H1 (cell line): ENCODE data around the gene RELL2. TPM values are rescaled to one million over a fixed set of nuclear protein-coding genes. Genes with fewer than 3 reads are reported as not detected.

Experiments used
- CTCF ChIA-PET: fragments of 300-600 bp; sonication (Branson Sonifier 250); formaldehyde crosslinking; loops from one replicate; lab custom pipeline; 2021; ENCODE audit not compliant: partially characterized antibody; lab: Charles Lee
- POLR2A ChIA-PET: fragments of 300-600 bp; sonication (Branson Sonifier 250); formaldehyde crosslinking; loops from one replicate; lab custom pipeline; 2021; ENCODE audit warnings: inconsistent platforms; ENCODE audit not compliant: partially characterized antibody; lab: Charles Lee
- DNase-seq, 2 experiments: peaks; one replicate each; pipeline versions ENCODE4 v3.0.0 to v3.0.0-alpha.2; 2010 to 2022; ENCODE audit warnings: low spot score in 2 of 2, low read depth in 1 of 2, mixed read lengths in 1 of 2
- FAIRE-seq: peaks from 2 replicates; lab custom pipeline; 2011; peaks lifted over from hg19 to GRCh38; lab: Jason Lieb, UNC
- H2AFZ ChIP-seq: 2 replicates; pipeline ENCODE4 v1.8.1; 2012; ENCODE audit warnings: low read length, inconsistent platforms
- H2AK5ac ChIP-seq: 2 replicates; pipeline ENCODE4 v1.6.1; 2013; ENCODE audit warnings: low read depth, low read length
- H2BK120ac ChIP-seq: replicated peaks from 2 replicates; pipeline ENCODE3; 2013; ENCODE audit warnings: low read depth, low read length, inconsistent platforms
- H2BK12ac ChIP-seq: 2 replicates; pipeline ENCODE4 v1.6.1; 2013; ENCODE audit warnings: low read depth, low read length
- H2BK15ac ChIP-seq: 2 replicates; pipeline ENCODE4 v1.6.1; 2013; ENCODE audit warnings: low read length
- H2BK20ac ChIP-seq: 2 replicates; pipeline ENCODE4 v1.6.1; 2013; ENCODE audit warnings: low read length
- H2BK5ac ChIP-seq: 2 replicates; pipeline ENCODE4 v1.6.1; 2013; ENCODE audit warnings: low read depth, low read length
- H3K14ac ChIP-seq: 2 replicates; pipeline ENCODE4 v1.6.1; 2013; ENCODE audit warnings: inconsistent platforms; ENCODE audit not compliant: insufficient read length
- H3K18ac ChIP-seq: 2 replicates; pipeline ENCODE4 v1.6.1; 2013; ENCODE audit warnings: low read length; ENCODE audit errors: extremely low read depth
- H3K23ac ChIP-seq: 2 replicates; pipeline ENCODE4 v1.6.1; 2013; ENCODE audit warnings: inconsistent platforms; ENCODE audit not compliant: insufficient read length
- H3K23me2 ChIP-seq: 2 replicates; pipeline ENCODE4 v1.6.1; 2013; ENCODE audit warnings: low read depth, low read length
- H3K27ac ChIP-seq: 2 replicates; pipeline ENCODE4 v1.6.1; 2011; ENCODE audit warnings: low read depth, low read length, inconsistent platforms
- H3K27me3 ChIP-seq, 4 experiments: replicated peaks in 1 of 4; 1 replicate in 1 of 4; 2 replicates in 3 of 4; pipeline versions ENCODE4 v1.6.1 to v1.8.1; 2011 to 2013; ENCODE audit warnings: low read length in 3 of 4, mild to moderate bottlenecking in 3 of 4, inconsistent platforms in 2 of 4, mixed read lengths in 2 of 4, moderate library complexity in 1 of 4; ENCODE audit not compliant: control insufficient read depth in 3 of 4, insufficient read depth in 3 of 4; ENCODE audit errors: extremely low read depth in 1 of 4
- H3K36me3 ChIP-seq, 4 experiments: 2 replicates each; pipeline versions ENCODE4 v1.6.1 to v1.8.1; 2011 to 2013; ENCODE audit warnings: mild to moderate bottlenecking in 4 of 4, low read length in 3 of 4, moderate library complexity in 2 of 4, control low read depth in 1 of 4, inconsistent platforms in 1 of 4; ENCODE audit not compliant: insufficient read depth in 4 of 4, control insufficient read depth in 2 of 4
- H3K4ac ChIP-seq: replicated peaks from 2 replicates; pipeline ENCODE3; 2013; ENCODE audit warnings: low read length, low read depth, mixed read lengths, inconsistent platforms; ENCODE audit not compliant: insufficient read length
- H3K4me1 ChIP-seq, 4 experiments: replicated peaks in 1 of 4; 1 replicate in 1 of 4; 2 replicates in 3 of 4; pipeline versions ENCODE4 v1.6.1 to v1.8.1; 2011 to 2013; ENCODE audit warnings: low read length in 3 of 4, inconsistent platforms in 2 of 4, mixed read lengths in 1 of 4; ENCODE audit not compliant: insufficient read depth in 4 of 4, control insufficient read depth in 3 of 4
- H3K4me2 ChIP-seq, 2 experiments: 2 replicates each; pipeline versions ENCODE4 v1.6.1 to v1.8.1; 2011 to 2013; ENCODE audit warnings: low read depth in 2 of 2, low read length in 2 of 2, control low read depth in 1 of 2, inconsistent platforms in 1 of 2, mild to moderate bottlenecking in 1 of 2; ENCODE audit not compliant: insufficient read depth in 1 of 2
- H3K4me3 ChIP-seq, 4 experiments: fragments of 200-600, 300-600 bp in 1 of 4; sonication (generic), shearing (Covaris generic), sonication (Bioruptor Twin) in 1 of 4; 2 replicates each; pipeline versions ENCODE4 v1.5.1 to v1.8.1; 2011 to 2016; ENCODE audit warnings: low read length in 4 of 4, low read depth in 3 of 4, control low read depth in 2 of 4, inconsistent platforms in 2 of 4, mild to moderate bottlenecking in 2 of 4, mixed read lengths in 1 of 4, moderate library complexity in 1 of 4; ENCODE audit not compliant: insufficient read depth in 2 of 4; ENCODE audit errors: extremely low read depth in 1 of 4
- H3K56ac ChIP-seq: replicated peaks from 2 replicates; pipeline ENCODE3; 2013; ENCODE audit warnings: low read depth, mild to moderate bottlenecking, mixed read lengths, low read length, inconsistent platforms; ENCODE audit not compliant: insufficient read length
- H3K79me1 ChIP-seq: 2 replicates; pipeline ENCODE4 v1.6.1; 2013; ENCODE audit warnings: low read depth, low read length, control low read depth
- H3K79me2 ChIP-seq, 2 experiments: 2 replicates each; pipeline versions ENCODE4 v1.6.1 to v1.8.1; 2012 to 2013; ENCODE audit warnings: low read length in 2 of 2, mild to moderate bottlenecking in 2 of 2, inconsistent platforms in 1 of 2; ENCODE audit not compliant: insufficient read depth in 2 of 2, control insufficient read depth in 1 of 2
- H3K9ac ChIP-seq, 4 experiments: replicated peaks in 1 of 4; 1 replicate in 1 of 4; 2 replicates in 3 of 4; pipeline versions ENCODE4 v1.6.1 to v1.8.1; 2011 to 2013; ENCODE audit warnings: low read depth in 3 of 4, low read length in 3 of 4, control low read depth in 2 of 4, mild to moderate bottlenecking in 2 of 4, moderate library complexity in 2 of 4, inconsistent platforms in 1 of 4; ENCODE audit errors: extremely low read depth in 1 of 4
- H3K9me3 ChIP-seq, 2 experiments: 2 replicates each; pipeline versions ENCODE4 v1.6.1 to v1.8.1; 2012 to 2013; ENCODE audit warnings: mild to moderate bottlenecking in 2 of 2, moderate library complexity in 2 of 2, control low read depth in 1 of 2, inconsistent platforms in 1 of 2, low read depth in 1 of 2, low read length in 1 of 2, mixed read lengths in 1 of 2; ENCODE audit not compliant: insufficient read depth in 2 of 2
- H4K20me1 ChIP-seq, 2 experiments: replicated peaks in 1 of 2; 2 replicates each; pipeline versions ENCODE3 to v1.8.1; 2011 to 2013; ENCODE audit warnings: inconsistent platforms in 2 of 2, low read length in 2 of 2, mild to moderate bottlenecking in 1 of 2; ENCODE audit not compliant: insufficient read depth in 2 of 2, control insufficient read depth in 1 of 2
- H4K5ac ChIP-seq: 2 replicates; pipeline ENCODE4 v1.6.1; 2013; ENCODE audit warnings: low read length, low read depth, mixed read lengths, inconsistent platforms; ENCODE audit not compliant: insufficient read length
- H4K8ac ChIP-seq: 2 replicates; pipeline ENCODE4 v1.8.0; 2013; ENCODE audit warnings: mild to moderate bottlenecking, moderate library complexity, low read length, inconsistent platforms; ENCODE audit not compliant: insufficient read depth; ENCODE audit errors: extremely low read depth
- H4K91ac ChIP-seq: replicated peaks from 2 replicates; pipeline ENCODE3; 2013; ENCODE audit warnings: low read length, mixed read lengths, inconsistent platforms; ENCODE audit not compliant: insufficient read length
- CEBPB ChIP-seq: IDR thresholded peaks from 2 replicates; pipeline ENCODE4 v1.6.1; 2012; ENCODE audit warnings: low read depth, low read length
- CHD1 ChIP-seq: IDR thresholded peaks from 2 replicates; pipeline ENCODE4 v1.6.1; 2012; ENCODE audit warnings: low read depth, low read length, improper control_type of control experiment
- CREB1 ChIP-seq: IDR thresholded peaks from 2 replicates; pipeline ENCODE4 v1.6.1; 2012; ENCODE audit warnings: inconsistent platforms
- HDAC2 ChIP-seq, 2 experiments: fragments of 300-600 bp in 1 of 2; sonication (generic) in 1 of 2; IDR thresholded peaks; 2 replicates each; pipeline ENCODE4 v1.6.1; 2011 to 2012; ENCODE audit warnings: low read depth in 2 of 2, low read length in 2 of 2, mild to moderate bottlenecking in 2 of 2, moderate library complexity in 2 of 2, borderline replicate concordance in 1 of 2, inconsistent platforms in 1 of 2
- KDM1A ChIP-seq: fragments of 200-600, 300-600 bp; sonication (generic); IDR thresholded peaks from 2 replicates; pipeline ENCODE4 v1.7.1; 2016; ENCODE audit warnings: mild to moderate bottlenecking, low read length, borderline replicate concordance
- KDM4A ChIP-seq: IDR thresholded peaks from one replicate; pipeline ENCODE4 v1.7.1; 2012; ENCODE audit warnings: low read depth, mild to moderate bottlenecking, moderate library complexity, low read length, inconsistent platforms; ENCODE audit not compliant: severe bottlenecking
- PHF8 ChIP-seq: fragments of 200-600 bp; sonication (generic); conservative IDR thresholded peaks from 2 replicates; pipeline ENCODE4 v1.7.1; 2012; ENCODE audit warnings: low read depth, mild to moderate bottlenecking, inconsistent platforms, low read length, moderate library complexity
- POLR2A ChIP-seq, 2 experiments: IDR thresholded peaks; 1 replicate in 1 of 2; 2 replicates in 1 of 2; pipeline ENCODE4 v1.6.1; 2011; ENCODE audit warnings: low read depth in 2 of 2, low read length in 2 of 2, mild to moderate bottlenecking in 2 of 2; ENCODE audit errors: control extremely low read depth in 1 of 2
- RAD21 ChIP-seq, 2 experiments: IDR thresholded peaks in 1 of 2; conservative IDR thresholded peaks in 1 of 2; 2 replicates each; pipeline ENCODE4 v1.6.1; 2011; ENCODE audit warnings: low read depth in 2 of 2, low read length in 2 of 2, improper control_type of control experiment in 1 of 2, inconsistent platforms in 1 of 2, mild to moderate bottlenecking in 1 of 2, moderate library complexity in 1 of 2
- RXRA ChIP-seq: IDR thresholded peaks from 2 replicates; pipeline ENCODE4 v1.6.1; 2011; ENCODE audit warnings: low read depth, mild to moderate bottlenecking, low read length, moderate library complexity; ENCODE audit not compliant: insufficient read depth
- TAF1 ChIP-seq: IDR thresholded peaks from 2 replicates; pipeline ENCODE4 v1.6.1; 2011; ENCODE audit warnings: mild to moderate bottlenecking, low read depth, low read length
- TAF7 ChIP-seq: optimal IDR thresholded peaks from 2 replicates; pipeline ENCODE3; 2011; ENCODE audit warnings: low read depth, mild to moderate bottlenecking, inconsistent platforms, low read length, moderate library complexity, borderline replicate concordance
- USF2 ChIP-seq: IDR thresholded peaks from 2 replicates; pipeline ENCODE4 v1.6.1; 2011; ENCODE audit warnings: low read length, improper control_type of control experiment
- YY1 ChIP-seq: IDR thresholded peaks from 2 replicates; pipeline ENCODE4 v1.6.1; 2011; ENCODE audit warnings: low read depth, mild to moderate bottlenecking, low read length
- polyA plus RNA-seq, 7 experiments: library from polyadenylated mRNA; depleted of rRNA in 3 of 7; stranded (reverse) in 5 of 7; unstranded in 2 of 7; fragments of >200 nt in 5 of 7; fragments of 200-250 nt in 2 of 7; gene quantifications; 1 replicate in 5 of 7; 2 replicates in 1 of 7; 4 replicates in 1 of 7; pipeline versions ENCODE4 v1.2.1 to v1.2.3, GENCODE V29; 2011 to 2013; ENCODE audit warnings: missing spikeins in 2 of 7, mixed read lengths in 2 of 7
- total RNA-seq: library from RNA; stranded (reverse); fragmentation: NEBNext Ultra II Directional; extraction: Animal tissue kit (Norgen Biotek cat#: 25700); gene quantifications from 2 replicates; pipeline ENCODE4 v1.2.1, GENCODE V29; 2021

RELL2 gene
- total and polyA plus RNA-seq, 2 of the 8 experiments (the other 6 are each of a cell fraction or from before 2014, with no cell fraction given) = 18.6 to 23.7 TPM

GRCh38 chr5:141613344-141613743 lies 23.5 kb upstream of the RELL2 start:
- H2BK5ac ChIP-seq = no peak overlapping the region
- peaks cover 0 to 4% of the 10 kb centered on the region in 2 experiments for H4K20me1 ChIP-seq
- no peaks in the 10 kb centered on the region for H3K27me3 ChIP-seq
- H2BK20ac ChIP-seq = no peak overlapping the region
- H3K56ac ChIP-seq = no peak overlapping the region
- H2BK15ac ChIP-seq = no peak overlapping the region
- H2AFZ ChIP-seq = no peak overlapping the region
- no peak overlapping the region for H2AK5ac ChIP-seq
- peaks cover 8 to 89% of the 10 kb centered on the region in 2 experiments for H3K79me2 ChIP-seq
- H4K5ac ChIP-seq = no peak overlapping the region
- no peak overlapping the region for H3K27ac ChIP-seq
- CTCF ChIA-PET = interaction anchor here (0.5 to 8.8 kb wide), 4 partner anchors 21 to 174 kb away, joined by 4 to 74 read pairs (median 6); no protein-coding TSS in a partner anchor
- H2BK12ac ChIP-seq = no peak overlapping the region
- no peak overlapping the region for H3K4me3 ChIP-seq
- H3K23ac ChIP-seq = no peak overlapping the region
- no peak overlapping the region for H2BK120ac ChIP-seq
- H3K4me1 ChIP-seq = peaks cover 0 to 4% (median 2%) of the 10 kb centered on the region in 4 experiments; a peak in 3 of 7 replicates
- H3K9me3 ChIP-seq = no peaks in the 10 kb centered on the region
- H3K36me3 ChIP-seq = no peaks in the 10 kb centered on the region
- H3K23me2 ChIP-seq = peaks cover 3% of the 10 kb centered on the region; the same call in 1 of the 2 replicates
- H3K4ac ChIP-seq = no peak overlapping the region
- FAIRE-seq (no peak), DNase-seq (no peak)
- H3K79me1 ChIP-seq = no peaks in the 10 kb centered on the region; the same call in 1 of the 2 replicates
- H3K9ac ChIP-seq = no peak overlapping the region
- no peak overlapping the region for H3K18ac ChIP-seq
- POLR2A ChIA-PET = interaction anchor here (1.5 to 8.2 kb wide), 2 partner anchors 8 to 24 kb away, joined by 4 to 55 read pairs; partner anchors contain the start of genes HDAC3 and RELL2
- H3K4me2 ChIP-seq = no peak overlapping the region
- no peak overlapping the region for H3K14ac ChIP-seq
- no peak overlapping the region for H4K91ac ChIP-seq
- H4K8ac ChIP-seq = no peak overlapping the region
- TF ChIP-seq TAF1 (no peak), YY1 (no peak), RXRA (no peak), USF2 (no peak), RAD21 (IDR thresholded peaks at IDR 0.05 in 1 of 2, conservative IDR thresholded peaks at IDR 0.05 in 1 of 2; ENCODE audit: low read depth in 2 of 2, low read length in 2 of 2) (no peak), KDM4A (no peak), CHD1 (no peak), HDAC2 (IDR thresholded peaks at IDR 0.05; ENCODE audit: borderline replicate concordance in 1 of 2, low read depth in 2 of 2, low read length in 2 of 2) (no peak), PHF8 (no peak), TAF7 (no peak), POLR2A (IDR thresholded peaks at IDR 0.05; ENCODE audit: control extremely low read depth in 1 of 2, low read depth in 2 of 2, low read length in 2 of 2) (no peak), KDM1A (no peak), CREB1 (no peak), CEBPB (no peak)
